Neural cell (in vitro differentiated cells): Measurements from ENCODE around the gene HOXB1. TPM values are rescaled to one million over a fixed set of nuclear protein-coding genes. Genes with fewer than 3 reads are reported as not detected.

ENCODE experiments used
- H2AFZ ChIP-seq: fragments of 200-600, 300-800 bp; sonication (generic), shearing (Covaris generic); 2 replicates; pipeline ENCODE4 v1.6.0; 2014; ENCODE audit warnings: low read depth, mild to moderate bottlenecking, antibody characterized with exemption, low read length, moderate library complexity
- H3F3A ChIP-seq: fragments of 200-600 bp; shearing (Covaris generic); 2 replicates; pipeline ENCODE4 v1.6.1; 2016; ENCODE audit warnings: mild to moderate bottlenecking, moderate library complexity, mixed read lengths, antibody characterized with exemption, low read length; ENCODE audit not compliant: insufficient read depth, poor library complexity, severe bottlenecking
- H3K27ac ChIP-seq: fragments of 200-600, 300-800 bp; sonication (generic), shearing (Covaris generic); 2 replicates; pipeline ENCODE4 v1.5.1; 2014; ENCODE audit warnings: mild to moderate bottlenecking, low read length, moderate library complexity
- H3K27me3 ChIP-seq: fragments of 300-800, 200-600 bp; sonication (generic), shearing (Covaris generic); 2 replicates; pipeline ENCODE4 v1.6.0; 2014; ENCODE audit warnings: mild to moderate bottlenecking, low read depth, low read length, moderate library complexity; ENCODE audit not compliant: insufficient read depth
- H3K36me3 ChIP-seq: fragments of 300-800, 200-600 bp; sonication (generic), shearing (Covaris generic); 2 replicates; pipeline ENCODE4 v1.5.1; 2014; ENCODE audit warnings: mild to moderate bottlenecking, antibody characterized with exemption, low read length, moderate library complexity; ENCODE audit not compliant: insufficient read depth
- H3K4me2 ChIP-seq: fragments of 300-800, 200-600 bp; sonication (generic), shearing (Covaris generic); 2 replicates; pipeline ENCODE4 v1.6.0; 2014; ENCODE audit warnings: mild to moderate bottlenecking, low read length
- H3K4me3 ChIP-seq: fragments of 300-800, 200-600 bp; sonication (generic), shearing (Covaris generic); 2 replicates; pipeline ENCODE4 v1.5.1; 2014; ENCODE audit warnings: mild to moderate bottlenecking, low read length, moderate library complexity
- H3K79me2 ChIP-seq: fragments of 200-600 bp; shearing (Covaris generic); replicated peaks from 2 replicates; pipeline ENCODE4 v1.6.0; 2014; ENCODE audit warnings: mild to moderate bottlenecking, low read length, moderate library complexity; ENCODE audit not compliant: insufficient read depth
- H3K9ac ChIP-seq: fragments of 300-800, 200-600 bp; sonication (generic), shearing (Covaris generic); 2 replicates; pipeline ENCODE4 v1.6.1; 2016; ENCODE audit warnings: mild to moderate bottlenecking, low read length, mixed read lengths
- H3K9me2 ChIP-seq: fragments of 200-600 bp; shearing (Covaris generic); 2 replicates; pipeline ENCODE4 v1.6.1; 2016; ENCODE audit warnings: mild to moderate bottlenecking, low read length, mixed read lengths; ENCODE audit not compliant: insufficient read depth
- H3K9me3 ChIP-seq: fragments of 200-600, 300-800 bp; sonication (generic), shearing (Covaris generic); 2 replicates; pipeline ENCODE4 v1.6.1; 2016; ENCODE audit warnings: mild to moderate bottlenecking, mixed run types, low read length, moderate library complexity, mixed read lengths
- H4K20me1 ChIP-seq: fragments of 200-600 bp; shearing (Covaris generic); 2 replicates; pipeline ENCODE4 v1.6.1; 2016; ENCODE audit warnings: mild to moderate bottlenecking, mixed run types; ENCODE audit not compliant: insufficient read depth
- EP300 ChIP-seq: fragments of 450-650 bp; conservative IDR thresholded peaks from 2 replicates; pipeline ENCODE4 v1.6.1; 2014; ENCODE audit warnings: antibody characterized with exemption, mild to moderate bottlenecking, moderate library complexity; ENCODE audit not compliant: poor library complexity, severe bottlenecking
- EZH2 ChIP-seq: fragments of 200-600, 300-800 bp; shearing (Covaris generic), sonication (generic); IDR thresholded peaks from 2 replicates; pipeline ENCODE4 v1.6.1; 2014; ENCODE audit warnings: antibody characterized with exemption, low read length, borderline replicate concordance, mild to moderate bottlenecking; ENCODE audit not compliant: insufficient read depth, poor library complexity, severe bottlenecking
- MXI1 ChIP-seq: fragments of 450-650 bp; conservative IDR thresholded peaks from 2 replicates; pipeline ENCODE4 v1.6.1; 2014; ENCODE audit warnings: antibody characterized with exemption, mild to moderate bottlenecking; ENCODE audit not compliant: poor library complexity, severe bottlenecking
- POLR2AphosphoS5 ChIP-seq: IDR thresholded peaks from 2 replicates; pipeline ENCODE4 v1.6.1; 2012
- RAD21 ChIP-seq: fragments of 450-650 bp; conservative IDR thresholded peaks from 2 replicates; pipeline ENCODE4 v1.6.1; 2014; ENCODE audit warnings: antibody characterized with exemption, mild to moderate bottlenecking, moderate library complexity
- SMC3 ChIP-seq: fragments of 450-650 bp; conservative IDR thresholded peaks from 2 replicates; pipeline ENCODE4 v1.6.1; 2014; ENCODE audit warnings: antibody characterized with exemption, mild to moderate bottlenecking, moderate library complexity; ENCODE audit not compliant: poor library complexity
- TAF1 ChIP-seq: IDR thresholded peaks from 2 replicates; pipeline ENCODE4 v1.6.1; 2012; ENCODE audit warnings: low read depth
- polyA plus RNA-seq: library from polyadenylated mRNA; depleted of rRNA; stranded (reverse); fragments of >200 nt; gene quantifications from 2 replicates; pipeline ENCODE4 v1.2.3, GENCODE V29; 2014
- TF ChIP-seq, protein P1 (sequence below): fragments of 450-650 bp; IDR thresholded peaks from 2 replicates; pipeline ENCODE4 v1.5.1; 2014; ENCODE audit warnings: antibody characterized with exemption, mild to moderate bottlenecking, moderate library complexity; ENCODE audit not compliant: poor library complexity, severe bottlenecking
- TF ChIP-seq, protein P2 (sequence below): IDR thresholded peaks from 2 replicates; pipeline ENCODE4 v1.6.1; 2012; ENCODE audit warnings: borderline replicate concordance

HOXB1 gene
- polyA plus RNA-seq, 1 donor from 2014 or later: not detected

DNA sequence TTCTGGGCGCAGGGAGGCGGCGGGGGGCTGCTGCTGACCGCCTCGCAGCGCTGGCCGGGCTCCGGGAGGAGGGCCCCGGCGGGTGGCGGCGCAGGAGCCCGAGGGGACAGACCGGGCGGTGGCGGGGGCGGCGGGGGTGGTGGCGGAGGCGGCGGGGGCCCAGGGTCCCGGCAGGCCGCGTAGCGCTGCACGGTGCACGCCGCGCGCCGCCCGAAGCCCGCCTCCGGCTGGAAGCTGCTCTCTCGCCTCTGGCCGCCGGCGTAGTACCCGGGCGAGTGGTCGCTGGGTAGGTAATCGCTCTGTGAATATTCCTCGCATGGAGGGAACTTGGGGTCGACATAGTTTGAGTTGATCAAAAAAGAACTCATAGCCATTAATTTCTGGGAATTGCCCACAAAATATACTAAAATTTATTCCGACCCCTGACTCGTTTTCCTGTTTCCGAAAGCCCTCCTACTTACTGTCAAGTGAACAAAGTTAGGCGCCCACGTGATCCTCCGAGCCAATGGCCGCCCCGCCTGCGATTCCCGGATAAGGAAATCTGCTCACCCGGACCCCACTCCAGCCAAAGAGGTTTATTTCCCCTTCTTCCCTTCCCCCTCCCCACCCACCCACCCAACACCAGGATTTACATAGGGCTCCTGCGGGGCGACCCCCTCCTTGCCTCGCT, 47.3 kb upstream of the HOXB1 start, which contains the start of gene HOXB4:
TSS of gene HOXB4 (minus strand) at position 405 of the 670 bp plus-strand sequence. CDS start at position 374, 31 bp downstream.
- no peaks in the 10 kb centered on the region for H3K79me2 ChIP-seq
- no peaks in the 10 kb centered on the region for H3F3A ChIP-seq
- no peak within 1 kb of the TSS for H2AFZ ChIP-seq
- H3K36me3 ChIP-seq: no peaks in the 10 kb centered on the region
- H3K27ac ChIP-seq: no peak within 1 kb of the TSS
- no peak within 1 kb of the TSS for H3K4me3 ChIP-seq
- TF ChIP-seq, protein P1, sequence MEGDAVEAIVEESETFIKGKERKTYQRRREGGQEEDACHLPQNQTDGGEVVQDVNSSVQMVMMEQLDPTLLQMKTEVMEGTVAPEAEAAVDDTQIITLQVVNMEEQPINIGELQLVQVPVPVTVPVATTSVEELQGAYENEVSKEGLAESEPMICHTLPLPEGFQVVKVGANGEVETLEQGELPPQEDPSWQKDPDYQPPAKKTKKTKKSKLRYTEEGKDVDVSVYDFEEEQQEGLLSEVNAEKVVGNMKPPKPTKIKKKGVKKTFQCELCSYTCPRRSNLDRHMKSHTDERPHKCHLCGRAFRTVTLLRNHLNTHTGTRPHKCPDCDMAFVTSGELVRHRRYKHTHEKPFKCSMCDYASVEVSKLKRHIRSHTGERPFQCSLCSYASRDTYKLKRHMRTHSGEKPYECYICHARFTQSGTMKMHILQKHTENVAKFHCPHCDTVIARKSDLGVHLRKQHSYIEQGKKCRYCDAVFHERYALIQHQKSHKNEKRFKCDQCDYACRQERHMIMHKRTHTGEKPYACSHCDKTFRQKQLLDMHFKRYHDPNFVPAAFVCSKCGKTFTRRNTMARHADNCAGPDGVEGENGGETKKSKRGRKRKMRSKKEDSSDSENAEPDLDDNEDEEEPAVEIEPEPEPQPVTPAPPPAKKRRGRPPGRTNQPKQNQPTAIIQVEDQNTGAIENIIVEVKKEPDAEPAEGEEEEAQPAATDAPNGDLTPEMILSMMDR: no peak
- no peak for TF ChIP-seq EP300
- TF ChIP-seq TAF1: no peak
- TF ChIP-seq RAD21: no peak
- TF ChIP-seq, protein P2, sequence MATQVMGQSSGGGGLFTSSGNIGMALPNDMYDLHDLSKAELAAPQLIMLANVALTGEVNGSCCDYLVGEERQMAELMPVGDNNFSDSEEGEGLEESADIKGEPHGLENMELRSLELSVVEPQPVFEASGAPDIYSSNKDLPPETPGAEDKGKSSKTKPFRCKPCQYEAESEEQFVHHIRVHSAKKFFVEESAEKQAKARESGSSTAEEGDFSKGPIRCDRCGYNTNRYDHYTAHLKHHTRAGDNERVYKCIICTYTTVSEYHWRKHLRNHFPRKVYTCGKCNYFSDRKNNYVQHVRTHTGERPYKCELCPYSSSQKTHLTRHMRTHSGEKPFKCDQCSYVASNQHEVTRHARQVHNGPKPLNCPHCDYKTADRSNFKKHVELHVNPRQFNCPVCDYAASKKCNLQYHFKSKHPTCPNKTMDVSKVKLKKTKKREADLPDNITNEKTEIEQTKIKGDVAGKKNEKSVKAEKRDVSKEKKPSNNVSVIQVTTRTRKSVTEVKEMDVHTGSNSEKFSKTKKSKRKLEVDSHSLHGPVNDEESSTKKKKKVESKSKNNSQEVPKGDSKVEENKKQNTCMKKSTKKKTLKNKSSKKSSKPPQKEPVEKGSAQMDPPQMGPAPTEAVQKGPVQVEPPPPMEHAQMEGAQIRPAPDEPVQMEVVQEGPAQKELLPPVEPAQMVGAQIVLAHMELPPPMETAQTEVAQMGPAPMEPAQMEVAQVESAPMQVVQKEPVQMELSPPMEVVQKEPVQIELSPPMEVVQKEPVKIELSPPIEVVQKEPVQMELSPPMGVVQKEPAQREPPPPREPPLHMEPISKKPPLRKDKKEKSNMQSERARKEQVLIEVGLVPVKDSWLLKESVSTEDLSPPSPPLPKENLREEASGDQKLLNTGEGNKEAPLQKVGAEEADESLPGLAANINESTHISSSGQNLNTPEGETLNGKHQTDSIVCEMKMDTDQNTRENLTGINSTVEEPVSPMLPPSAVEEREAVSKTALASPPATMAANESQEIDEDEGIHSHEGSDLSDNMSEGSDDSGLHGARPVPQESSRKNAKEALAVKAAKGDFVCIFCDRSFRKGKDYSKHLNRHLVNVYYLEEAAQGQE: no peak
- no peak for TF ChIP-seq EZH2
- TF ChIP-seq SMC3: no peak
- no peak for TF ChIP-seq POLR2AphosphoS5
- H3K9me3 ChIP-seq: no peaks in the 10 kb centered on the region
- no peak within 1 kb of the TSS for H3K9ac ChIP-seq
- no peaks in the 10 kb centered on the region for H4K20me1 ChIP-seq
- H3K9me2 ChIP-seq: no peaks in the 10 kb centered on the region
- no peak within 1 kb of the TSS for H3K4me2 ChIP-seq
- peaks cover 98% of the 10 kb centered on the region for H3K27me3 ChIP-seq

DNA sequence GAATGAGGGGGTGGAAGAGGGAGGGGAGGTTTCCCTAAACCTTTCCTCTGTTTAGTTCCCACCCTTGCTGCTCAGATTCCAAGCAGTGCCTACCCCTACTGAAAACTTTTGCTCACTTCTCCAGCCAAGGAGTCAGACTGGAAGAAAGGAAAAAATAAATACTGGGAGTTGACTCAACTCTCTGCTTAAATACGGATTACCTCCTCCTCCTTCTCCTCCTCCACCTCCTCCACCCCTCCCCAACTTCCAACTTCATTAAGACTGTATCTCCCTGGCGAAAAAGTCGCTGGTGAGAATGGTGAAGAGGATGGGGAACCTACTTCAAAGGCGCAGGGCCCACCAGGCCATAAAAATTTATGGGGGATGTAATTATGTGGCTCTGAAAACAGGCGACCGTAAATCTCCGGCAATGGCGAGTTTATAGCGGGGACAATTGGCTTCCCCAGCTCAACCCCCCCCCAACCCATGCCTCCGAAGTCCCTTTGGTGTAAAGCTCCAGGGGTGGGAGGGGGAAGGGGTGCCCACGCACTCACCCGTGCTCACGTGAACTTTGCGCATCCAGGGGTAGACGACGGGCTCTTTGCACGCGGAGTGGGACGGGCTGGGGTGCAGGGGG, 46.6 kb upstream of the HOXB1 start:
- Histone ChIP-seq H3K4me2 (no peak overlapping the region), H3K4me3 (no peak overlapping the region), H3F3A (no peaks in the 10 kb centered on the region), H3K9ac (no peak overlapping the region), H3K27ac (no peak overlapping the region), H3K79me2 (no peaks in the 10 kb centered on the region), H3K27me3 (peaks cover 98% of the 10 kb centered on the region), H3K9me3 (no peaks in the 10 kb centered on the region), H4K20me1 (no peaks in the 10 kb centered on the region), H3K9me2 (no peaks in the 10 kb centered on the region), H2AFZ (no peak overlapping the region), H3K36me3 (no peaks in the 10 kb centered on the region)
- TF ChIP-seq, protein P1: no peak
- TF ChIP-seq POLR2AphosphoS5 (no peak), EP300 (no peak), RAD21 (no peak), SMC3 (no peak), EZH2 (no peak), TAF1 (no peak), MXI1 (no peak)
- TF ChIP-seq, protein P2: no peak
